Mesenchymal stem cell (in vitro differentiated cells and primary cell): Measurements from ENCODE around the gene PTPRA.

Source experiments
- DNase-seq: peaks from one replicate; pipeline ENCODE4 v3.0.0-alpha.2; 2013
- H2AFZ ChIP-seq: one replicate; pipeline ENCODE4 v1.6.1; 2013; ENCODE audit warnings: low read depth, mild to moderate bottlenecking, control low read depth, inconsistent platforms, low read length, moderate library complexity
- H2AK5ac ChIP-seq: 2 replicates; pipeline ENCODE4 v1.6.1; 2013; ENCODE audit warnings: low read length, moderate library complexity, mild to moderate bottlenecking, inconsistent platforms; ENCODE audit not compliant: severe bottlenecking
- H2BK120ac ChIP-seq: one replicate; pipeline ENCODE4 v1.6.1; 2013; ENCODE audit warnings: low read depth, mild to moderate bottlenecking, inconsistent platforms, low read length, moderate library complexity
- H2BK12ac ChIP-seq, 2 experiments: one replicate each; pipeline ENCODE4 v1.6.1; 2013; ENCODE audit warnings: inconsistent platforms in 2 of 2, low read length in 2 of 2, mild to moderate bottlenecking in 2 of 2, moderate library complexity in 2 of 2, control low read depth in 1 of 2
- H2BK15ac ChIP-seq: one replicate; pipeline ENCODE4 v1.6.1; 2013; ENCODE audit warnings: mild to moderate bottlenecking, low read depth, inconsistent platforms; ENCODE audit not compliant: poor library complexity, severe bottlenecking
- H2BK5ac ChIP-seq: 2 replicates; pipeline ENCODE4 v1.6.1; 2013; ENCODE audit warnings: low read depth, mild to moderate bottlenecking, low read length, control low read depth, inconsistent platforms; ENCODE audit not compliant: poor library complexity, severe bottlenecking
- H3K14ac ChIP-seq, 2 experiments: one replicate each; pipeline ENCODE4 v1.6.1; 2013; ENCODE audit warnings: inconsistent platforms in 2 of 2, low read length in 2 of 2, control low read depth in 1 of 2, mild to moderate bottlenecking in 1 of 2, moderate library complexity in 1 of 2
- H3K18ac ChIP-seq, 2 experiments: one replicate each; pipeline ENCODE4 v1.6.1; 2013; ENCODE audit warnings: inconsistent platforms in 2 of 2, low read length in 2 of 2, control low read depth in 1 of 2, low read depth in 1 of 2, mild to moderate bottlenecking in 1 of 2
- H3K23ac ChIP-seq, 2 experiments: one replicate each; pipeline ENCODE4 v1.6.1; 2013; ENCODE audit warnings: inconsistent platforms in 2 of 2, low read length in 2 of 2, mild to moderate bottlenecking in 2 of 2, moderate library complexity in 2 of 2, control low read depth in 1 of 2
- H3K27ac ChIP-seq: 2 replicates; pipeline ENCODE4 v1.5.1; 2013; ENCODE audit warnings: mild to moderate bottlenecking, moderate library complexity, low read length, control low read depth, inconsistent platforms; ENCODE audit not compliant: poor library complexity, severe bottlenecking
- H3K27me3 ChIP-seq, 2 experiments: 2 replicates each; pipeline versions ENCODE4 v1.6.1 to v1.7.0; 2013; ENCODE audit warnings: low read length in 2 of 2, mild to moderate bottlenecking in 2 of 2, moderate library complexity in 2 of 2, control low read depth in 1 of 2, inconsistent platforms in 1 of 2; ENCODE audit not compliant: control insufficient read depth in 1 of 2, insufficient read depth in 1 of 2
- H3K36me3 ChIP-seq, 2 experiments: 2 replicates each; pipeline versions ENCODE4 v1.6.1 to v1.7.0; 2013; ENCODE audit warnings: low read length in 2 of 2, control low read depth in 1 of 2, inconsistent platforms in 1 of 2, low read depth in 1 of 2, mild to moderate bottlenecking in 1 of 2; ENCODE audit not compliant: insufficient read depth in 2 of 2, control insufficient read depth in 1 of 2
- H3K4ac ChIP-seq, 2 experiments: one replicate each; pipeline ENCODE4 v1.6.1; 2013; ENCODE audit warnings: inconsistent platforms in 2 of 2, low read length in 2 of 2, mild to moderate bottlenecking in 2 of 2, moderate library complexity in 2 of 2, control low read depth in 1 of 2, low read depth in 1 of 2
- H3K4me1 ChIP-seq: 2 replicates; pipeline ENCODE4 v1.6.1; 2013; ENCODE audit warnings: low read depth, low read length, control low read depth; ENCODE audit not compliant: control insufficient read depth, insufficient read depth
- H3K4me2 ChIP-seq: 2 replicates; pipeline ENCODE4 v1.6.1; 2013; ENCODE audit warnings: low read length, mild to moderate bottlenecking, inconsistent platforms; ENCODE audit not compliant: poor library complexity, severe bottlenecking
- H3K4me3 ChIP-seq, 2 experiments: 2 replicates each; pipeline versions ENCODE4 v1.5.1 to v1.7.0; 2013; ENCODE audit warnings: low read length in 2 of 2, mild to moderate bottlenecking in 2 of 2, control low read depth in 1 of 2, low read depth in 1 of 2; ENCODE audit not compliant: insufficient read depth in 1 of 2
- H3K79me1 ChIP-seq: replicated peaks from 2 replicates; pipeline ENCODE4 v1.6.1; 2013; ENCODE audit warnings: mild to moderate bottlenecking, control low read depth, low read length, inconsistent platforms; ENCODE audit not compliant: poor library complexity, severe bottlenecking
- H3K9ac ChIP-seq: 2 replicates; pipeline ENCODE4 v1.7.0; 2013; ENCODE audit warnings: mild to moderate bottlenecking, low read length, moderate library complexity
- H3K9me3 ChIP-seq: 2 replicates; pipeline ENCODE4 v1.7.0; 2013; ENCODE audit warnings: mild to moderate bottlenecking, low read length; ENCODE audit not compliant: control insufficient read depth
- H4K8ac ChIP-seq: one replicate; pipeline ENCODE4 v1.6.1; 2013; ENCODE audit warnings: inconsistent platforms, mild to moderate bottlenecking, low read length, moderate library complexity
- H4K91ac ChIP-seq: one replicate; pipeline ENCODE4 v1.6.1; 2013; ENCODE audit warnings: mild to moderate bottlenecking, low read length, inconsistent platforms
- WGBS: methylation state at CpG from one replicate; pipeline ENCODE4 v1.1.7; 2013; ENCODE audit warnings: mixed read lengths; 5-methylcytosine and 5-hydroxymethylcytosine counted together

PTPRA gene

DNA sequence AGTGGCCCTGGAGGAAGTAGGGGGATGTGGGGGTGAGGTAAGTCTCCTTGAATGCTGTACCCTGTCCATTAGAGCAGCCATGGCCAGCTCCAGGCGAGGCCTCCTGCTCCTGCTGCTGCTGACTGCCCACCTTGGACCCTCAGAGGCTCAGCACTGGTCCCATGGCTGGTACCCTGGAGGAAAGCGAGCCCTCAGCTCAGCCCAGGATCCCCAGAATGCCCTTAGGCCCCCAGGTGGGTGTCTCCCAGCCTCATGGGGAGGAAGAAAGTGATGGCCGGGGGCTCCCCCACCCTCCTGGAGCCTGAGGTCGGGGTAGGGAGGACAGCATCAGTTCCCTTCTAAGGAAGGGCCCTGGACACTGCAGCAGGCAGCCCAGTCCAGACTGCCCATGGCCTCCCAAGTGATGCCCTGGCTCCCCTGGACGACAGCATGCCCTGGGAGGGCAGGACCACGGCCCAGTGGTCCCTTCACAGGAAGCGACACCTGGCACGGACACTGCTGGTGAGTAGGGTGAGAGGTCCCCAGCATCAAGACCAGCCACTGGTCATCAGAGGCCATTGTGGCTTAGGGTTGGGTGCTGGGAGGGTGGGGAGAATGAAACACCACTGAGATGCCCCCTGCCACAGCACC is 171.2 kb downstream of the PTPRA start:
- no peak overlapping the region for H3K9ac ChIP-seq
- H2AK5ac ChIP-seq, result peak overlapping the region; percentile 27
- H4K91ac ChIP-seq, result peak overlapping the region; percentile 14
- peak overlapping the region in 1 of 2 experiments; percentile 95 for H3K4me3 ChIP-seq
- H3K4me1 ChIP-seq, result peaks cover 29% of the 10 kb centered on the region
- peak overlapping the region in 1 of 2 experiments; percentile 60 for H2BK12ac ChIP-seq
- peaks cover 11% of the 10 kb centered on the region for H3K79me1 ChIP-seq
- DNase-seq, result no peak
- H2AFZ ChIP-seq, result no peak overlapping the region
- peaks cover 40 to 49% of the 10 kb centered on the region in 2 experiments for H3K36me3 ChIP-seq
- H3K27ac ChIP-seq, result no peak overlapping the region
- peak overlapping the region; percentile 62 for H2BK15ac ChIP-seq
- H3K14ac ChIP-seq, result no peak overlapping the region
- peak overlapping the region; percentile 12 for H4K8ac ChIP-seq
- H3K4me2 ChIP-seq, result no peak overlapping the region
- H3K4ac ChIP-seq, result peak overlapping the region; percentile 31 to 33
- H3K9me3 ChIP-seq, result no peaks in the 10 kb centered on the region
- H3K23ac ChIP-seq, result no peak overlapping the region
- no peaks in the 10 kb centered on the region for H3K27me3 ChIP-seq
- H2BK5ac ChIP-seq, result no peak overlapping the region
- H2BK120ac ChIP-seq, result no peak overlapping the region
- H3K18ac ChIP-seq, result peak overlapping the region in 1 of 2 experiments; percentile 34
- WGBS, result 97% methylated on average over 8 of the region's 8 CpGs

DNA sequence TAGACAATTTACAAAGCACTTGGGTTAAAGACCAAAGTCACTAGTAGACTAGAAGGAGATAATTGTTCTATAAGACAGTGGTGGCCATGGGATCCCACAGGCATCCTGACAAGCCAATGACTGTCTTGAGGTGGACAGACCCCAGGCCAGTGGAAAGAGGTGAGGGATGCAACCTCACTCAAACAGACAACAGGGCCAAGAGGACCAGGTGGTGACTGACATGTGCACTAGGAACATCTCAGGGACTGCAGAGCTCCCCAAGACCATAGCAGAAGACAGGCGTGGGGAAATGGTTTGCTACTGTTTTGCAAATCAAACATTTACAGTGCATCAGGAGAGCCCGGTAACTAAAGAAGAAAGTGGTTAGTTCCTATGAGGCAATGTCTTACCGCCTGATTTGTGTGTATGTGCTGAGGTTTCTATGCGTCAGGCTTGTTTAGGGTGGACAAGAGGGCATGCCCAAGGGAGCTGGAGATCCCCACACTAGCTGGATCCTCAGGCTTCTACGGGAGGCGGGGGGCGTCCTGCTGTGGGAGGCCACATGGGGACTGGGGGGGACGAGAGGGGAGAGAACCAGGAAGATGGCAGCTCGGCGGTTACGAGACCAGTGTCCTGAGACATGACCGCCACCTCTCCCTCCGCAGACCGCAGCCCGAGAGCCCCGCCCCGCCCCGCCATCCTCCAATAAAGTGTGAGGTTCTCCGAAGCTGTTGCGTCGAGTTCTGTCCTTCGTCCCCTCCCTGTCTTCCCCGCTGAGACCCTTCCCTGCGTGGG is 171.9 kb downstream of the PTPRA start:
- Histone ChIP-seq H3K4me1 (peaks cover 27% of the 10 kb centered on the region), H2BK12ac (peak overlapping the region in 1 of 2 experiments; percentile 12), H3K79me1 (peaks cover 11% of the 10 kb centered on the region), H3K4me3 (peak overlapping the region; percentile 79 to 95), H3K9ac (peak overlapping the region; percentile 91), H2BK120ac (no peak overlapping the region), H2BK15ac (peak overlapping the region; percentile 98), H3K4ac (peak overlapping the region; percentile 31 to 56), H3K36me3 (peaks cover 40 to 49% of the 10 kb centered on the region in 2 experiments), H2AFZ (peak overlapping the region; percentile 66), H3K9me3 (no peaks in the 10 kb centered on the region), H3K27ac (peak overlapping the region; percentile 54), H3K18ac (peak overlapping the region; percentile 84 to 94), H2AK5ac (peak overlapping the region; percentile 69), H3K14ac (peak overlapping the region in 1 of 2 experiments; percentile 82), H4K91ac (peak overlapping the region; percentile 88), H4K8ac (peak overlapping the region; percentile 92), H2BK5ac (peak overlapping the region; percentile 68), H3K23ac (no peak overlapping the region), H3K4me2 (peak overlapping the region; percentile 94), H3K27me3 (no peaks in the 10 kb centered on the region)
- peak; percentile 95 for DNase-seq
- 5% methylated on average over 23 of the region's 24 CpGs for WGBS

DNA sequence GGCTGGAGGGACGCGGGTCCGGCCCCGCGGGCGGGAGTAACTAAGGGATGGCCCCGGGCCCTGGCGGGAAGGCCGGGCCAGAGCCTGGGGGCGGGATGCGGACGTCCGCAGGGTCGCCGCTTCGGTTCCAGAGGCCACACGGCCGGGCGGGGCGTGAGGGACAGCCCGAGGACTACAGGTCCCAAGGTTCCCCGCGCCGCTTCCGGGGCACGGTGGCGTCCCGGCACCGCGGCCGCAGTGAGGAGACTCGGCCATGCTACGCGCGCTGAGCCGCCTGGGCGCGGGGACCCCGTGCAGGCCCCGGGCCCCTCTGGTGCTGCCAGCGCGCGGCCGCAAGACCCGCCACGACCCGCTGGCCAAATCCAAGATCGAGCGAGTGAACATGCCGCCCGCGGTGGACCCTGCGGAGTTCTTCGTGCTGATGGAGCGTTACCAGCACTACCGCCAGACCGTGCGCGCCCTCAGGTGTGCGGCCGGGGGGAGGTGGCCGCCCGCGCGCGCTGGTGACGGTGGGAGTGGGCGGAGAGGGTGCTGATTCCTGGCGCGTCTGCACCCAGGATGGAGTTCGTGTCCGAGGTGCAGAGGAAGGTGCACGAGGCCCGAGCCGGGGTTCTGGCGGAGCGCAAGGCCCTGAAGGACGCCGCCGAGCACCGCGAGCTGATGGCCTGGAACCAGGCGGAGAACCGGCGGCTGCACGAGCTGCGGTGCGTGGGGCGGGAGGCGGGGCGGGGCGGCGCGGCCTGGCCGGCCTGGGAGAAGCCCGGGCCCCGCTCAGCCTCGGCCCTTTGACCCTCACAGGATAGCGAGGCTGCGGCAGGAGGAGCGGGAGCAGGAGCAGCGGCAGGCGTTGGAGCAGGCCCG is 172.8 kb downstream of the PTPRA start, which contains the start of gene MRPS26:
Gene MRPS26, plus strand, starts transcription at position 237 of the 861 bp plus-strand sequence. Its CDS starts 17 bp downstream, at position 254.
- Histone ChIP-seq H4K8ac (peak within 1 kb of the TSS; percentile 92), H3K4me3 (peak within 1 kb of the TSS; percentile 79 to 95), H3K23ac (peak within 1 kb of the TSS in 1 of 2 experiments; percentile 51), H2BK15ac (peak within 1 kb of the TSS; percentile 98), H2BK12ac (peak within 1 kb of the TSS in 1 of 2 experiments; percentile 12), H3K79me1 (peaks cover 11% of the 10 kb centered on the region), H3K36me3 (peaks cover 36 to 45% of the 10 kb centered on the region in 2 experiments), H2AFZ (peak within 1 kb of the TSS; percentile 83), H3K9ac (peak within 1 kb of the TSS; percentile 91), H2AK5ac (peak within 1 kb of the TSS; percentile 69), H4K91ac (peak within 1 kb of the TSS; percentile 88), H3K4me1 (peaks cover 27% of the 10 kb centered on the region), H3K27ac (peak within 1 kb of the TSS; percentile 54), H3K9me3 (no peaks in the 10 kb centered on the region), H3K4me2 (peak within 1 kb of the TSS; percentile 94), H3K18ac (peak within 1 kb of the TSS; percentile 88 to 94), H3K27me3 (no peaks in the 10 kb centered on the region), H2BK120ac (no peak within 1 kb of the TSS), H3K4ac (peak within 1 kb of the TSS; percentile 56 to 57), H3K14ac (peak within 1 kb of the TSS in 1 of 2 experiments; percentile 93), H2BK5ac (peak within 1 kb of the TSS; percentile 68)
- peak; percentile 90 for DNase-seq
- WGBS, result under 1% methylated on average over 81 of the region's 104 CpGs
